Smooth muscle cell (in vitro differentiated cells): ENCODE measurements around the gene ZNF827. TPM values are rescaled to one million over a fixed set of nuclear protein-coding genes. Genes with fewer than 3 reads are reported as not detected.

Experiments used
- DNase-seq: peaks from one replicate; lab custom pipeline; 2025; ENCODE audit not compliant: unreplicated experiment; lab: John Stamatoyannopoulos, UW
- H2AFZ ChIP-seq: fragments of 200-600 bp; sonication (generic); 2 replicates; pipeline ENCODE4 v1.6.0; 2016; ENCODE audit warnings: antibody characterized with exemption, low read depth, mild to moderate bottlenecking
- H3F3A ChIP-seq: fragments of 200-600 bp; sonication (generic); 2 replicates; pipeline ENCODE4 v1.6.0; 2017; ENCODE audit warnings: antibody characterized with exemption, low read depth
- H3K27ac ChIP-seq: fragments of 200-600 bp; sonication (generic); 2 replicates; pipeline ENCODE4 v1.5.1; 2016; ENCODE audit warnings: low read depth, mild to moderate bottlenecking
- H3K27me3 ChIP-seq: fragments of 200-600 bp; sonication (generic); 2 replicates; pipeline ENCODE4 v1.6.1; 2016; ENCODE audit warnings: low read depth, mild to moderate bottlenecking
- H3K36me3 ChIP-seq: fragments of 200-600 bp; sonication (generic); 2 replicates; pipeline ENCODE4 v1.5.1; 2016; ENCODE audit warnings: low read depth
- H3K4me1 ChIP-seq: fragments of 200-600 bp; sonication (generic); 2 replicates; pipeline ENCODE4 v1.5.1; 2016; ENCODE audit warnings: low read depth
- H3K4me2 ChIP-seq: fragments of 200-600 bp; sonication (generic); 2 replicates; pipeline ENCODE4 v1.6.0; 2016; ENCODE audit warnings: mild to moderate bottlenecking
- H3K4me3 ChIP-seq: fragments of 200-600 bp; sonication (generic); 2 replicates; pipeline ENCODE4 v1.5.1; 2016; ENCODE audit warnings: mild to moderate bottlenecking
- H3K79me2 ChIP-seq: fragments of 200-600 bp; sonication (generic); 2 replicates; pipeline ENCODE4 v1.6.0; 2016; ENCODE audit warnings: low read depth, mild to moderate bottlenecking
- H3K9ac ChIP-seq: fragments of 200-600 bp; sonication (generic); 2 replicates; pipeline ENCODE4 v1.6.0; 2016; ENCODE audit warnings: low read depth
- H3K9me3 ChIP-seq: fragments of 200-600 bp; sonication (generic); replicated peaks from 2 replicates; pipeline ENCODE4 v1.5.1; 2016; ENCODE audit warnings: low read depth
- H4K20me1 ChIP-seq: fragments of 200-600 bp; sonication (generic); 2 replicates; pipeline ENCODE4 v1.6.0; 2016; ENCODE audit warnings: low read depth
- CTCF ChIP-seq: fragments of 200-600 bp; sonication (generic); IDR thresholded peaks from 2 replicates; pipeline ENCODE4 v1.5.1; 2017; ENCODE audit warnings: borderline replicate concordance, mild to moderate bottlenecking, antibody characterized with exemption; ENCODE audit not compliant: insufficient read depth, poor library complexity, severe bottlenecking
- WGBS: methylation state at CpG from one replicate; pipeline ENCODE4 v1.1.7; 2016; ENCODE audit warnings: low lambda C conversion rate; 5-methylcytosine and 5-hydroxymethylcytosine counted together
- polyA plus RNA-seq: library from polyadenylated mRNA; unstranded; fragments of >200 nt; fragmentation: Nextera tagmentation; extraction: Ambion mirVana; gene quantifications from 2 replicates; pipeline ENCODE4 v1.2.1, GENCODE V29; 2016
- total RNA-seq: library from RNA; depleted of rRNA; stranded (reverse); fragments of >200 nt; gene quantifications from 2 replicates; pipeline ENCODE4 v1.2.3, GENCODE V29; 2014

ZNF827 gene
- total and polyA plus RNA-seq, 2 experiments from 2014 or later = 6.5 to 12.8 TPM

- no peaks in the 10 kb centered on the region for H3K36me3 ChIP-seq
- H3K4me1 ChIP-seq = no peaks in the 10 kb centered on the region
- H2AFZ ChIP-seq = no peak overlapping the region
- no peaks in the 10 kb centered on the region for H3K9me3 ChIP-seq
- no peaks in the 10 kb centered on the region for H3F3A ChIP-seq
- H3K4me3 ChIP-seq = no peak overlapping the region
- no peak for TF ChIP-seq CTCF
- H3K27me3 ChIP-seq = no peaks in the 10 kb centered on the region
- WGBS = 80% methylated on average over 5 of the region's 5 CpGs
- H3K4me2 ChIP-seq = no peak overlapping the region
- peaks cover 44% of the 10 kb centered on the region for H3K79me2 ChIP-seq
- peaks cover 57% of the 10 kb centered on the region for H4K20me1 ChIP-seq
- no peak for DNase-seq
- H3K27ac ChIP-seq = no peak overlapping the region
- H3K9ac ChIP-seq = no peak overlapping the region
These were observed 39.6 kb downstream of the ZNF827 start for GRCh38 chr4:145898926-145899531.

DNA sequence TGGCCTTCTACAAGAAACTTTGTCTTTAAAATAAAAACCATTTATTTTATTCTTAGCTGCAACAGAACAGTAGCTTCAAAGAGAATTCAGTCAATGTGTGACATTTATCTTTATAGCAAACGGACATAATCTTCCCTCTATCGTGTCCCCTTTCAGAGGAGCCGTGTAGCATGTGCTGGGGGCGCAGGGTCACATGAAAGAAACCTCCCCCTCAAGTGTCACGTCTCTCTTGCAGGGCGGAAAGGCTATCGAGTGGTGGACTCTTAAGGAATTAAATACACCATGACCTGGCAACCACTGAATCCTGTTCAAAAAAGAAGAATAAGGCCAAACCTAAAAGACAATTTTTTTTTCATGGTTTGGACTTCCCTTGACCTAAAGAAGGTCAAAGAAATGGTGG, 40.2 kb downstream of the ZNF827 start:
- Histone ChIP-seq H2AFZ (no peak overlapping the region), H4K20me1 (peaks cover 52% of the 10 kb centered on the region), H3F3A (no peaks in the 10 kb centered on the region), H3K9me3 (no peaks in the 10 kb centered on the region), H3K4me2 (no peak overlapping the region), H3K4me3 (no peak overlapping the region), H3K27ac (no peak overlapping the region), H3K36me3 (no peaks in the 10 kb centered on the region), H3K27me3 (no peaks in the 10 kb centered on the region), H3K4me1 (no peaks in the 10 kb centered on the region), H3K9ac (no peak overlapping the region), H3K79me2 (peaks cover 45% of the 10 kb centered on the region)
- 75% methylated on average over 7 of the region's 7 CpGs for WGBS
- no peak for DNase-seq
- no peak for TF ChIP-seq CTCF

DNA sequence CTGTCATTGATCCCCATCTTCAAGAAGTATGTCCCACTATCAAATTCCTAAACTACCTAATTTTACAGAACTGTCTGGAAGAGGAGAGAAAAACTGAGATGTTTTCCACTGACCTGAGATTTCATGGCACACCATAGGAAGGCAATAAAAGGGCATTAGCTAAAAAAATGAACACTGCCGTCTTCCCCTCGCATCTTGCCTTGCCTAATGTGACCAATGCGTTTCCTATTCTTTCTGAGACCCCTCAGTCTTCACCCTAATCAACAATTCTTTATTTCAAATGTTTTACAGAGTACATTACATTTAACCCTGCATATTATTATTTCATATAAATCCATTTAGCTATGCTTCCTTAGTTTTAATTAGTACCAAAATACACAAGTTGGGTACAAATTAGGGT, 43.6 kb downstream of the ZNF827 start:
- Histone ChIP-seq H3F3A (no peaks in the 10 kb centered on the region), H2AFZ (no peak overlapping the region), H3K27ac (no peak overlapping the region), H3K27me3 (no peaks in the 10 kb centered on the region), H3K4me3 (no peak overlapping the region), H3K4me1 (no peaks in the 10 kb centered on the region), H3K79me2 (peaks cover 39% of the 10 kb centered on the region), H3K4me2 (no peak overlapping the region), H3K36me3 (peaks cover 4% of the 10 kb centered on the region), H4K20me1 (peaks cover 63% of the 10 kb centered on the region), H3K9ac (no peak overlapping the region), H3K9me3 (no peaks in the 10 kb centered on the region)
- 98% methylated on average over 3 of the region's 3 CpGs for WGBS
- TF ChIP-seq CTCF = no peak
- DNase-seq = no peak

DNA sequence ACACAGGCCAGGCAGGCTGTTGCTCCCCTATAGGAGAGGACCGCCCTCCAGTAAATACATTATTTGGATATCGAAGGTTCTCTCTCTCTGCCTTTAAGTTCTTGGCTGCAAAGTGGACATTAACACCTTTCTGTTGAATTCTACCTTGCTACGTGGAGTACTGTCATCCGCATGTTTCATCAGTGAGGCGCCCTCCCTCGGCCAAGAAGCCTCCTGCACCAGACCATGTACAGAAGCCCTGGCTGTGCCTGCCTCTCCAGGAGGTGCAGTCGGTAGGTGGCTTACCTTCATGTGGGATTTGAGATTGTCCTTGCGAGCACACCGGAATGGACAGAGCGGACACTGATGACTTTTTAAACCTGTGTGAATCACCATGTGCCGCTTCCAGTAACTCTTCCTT, 46.7 kb downstream of the ZNF827 start:
- Histone ChIP-seq H3K4me1 (no peaks in the 10 kb centered on the region), H3K27me3 (no peaks in the 10 kb centered on the region), H2AFZ (no peak overlapping the region), H3K36me3 (peaks cover 4% of the 10 kb centered on the region), H3K79me2 (peaks cover 28% of the 10 kb centered on the region), H4K20me1 (peaks cover 42% of the 10 kb centered on the region), H3K9ac (no peak overlapping the region), H3F3A (no peaks in the 10 kb centered on the region), H3K9me3 (no peaks in the 10 kb centered on the region), H3K4me2 (no peak overlapping the region), H3K4me3 (no peak overlapping the region), H3K27ac (no peak overlapping the region)
- TF ChIP-seq CTCF = no peak
- no peak for DNase-seq
- WGBS = 87% methylated on average over 11 of the region's 11 CpGs
